Upper lobe of left lung (tissue), 6 donors: ENCODE results near the gene KHK. TPM values are rescaled to one million over a fixed set of nuclear protein-coding genes. Genes with fewer than 3 reads are reported as not detected.
"Not testable (repeated sequence)": the region's sequence is repeated elsewhere in the genome, so short reads cannot be mapped to it uniquely, and the experiment has no call there.

ENCODE experiments used
- ATAC-seq, 2 donors: fragments of 200-7000 bp; cut with Tn5 transposase; one replicate each; pipeline ENCODE4 v1.9.1; 2022; ENCODE audit warnings: mild to moderate bottlenecking in 2 of 2, moderate library complexity in 2 of 2; ENCODE audit not compliant: low FRiP score in 2 of 2
- DNase-seq, 2 donors: peaks; one replicate each; pipeline ENCODE4 v3.0.0-alpha.2; 2019 to 2020
- H3K27ac ChIP-seq, 4 donors: fragments of 200-600 bp; sonication (generic); one replicate each; pipeline ENCODE4 v1.5.1; 2016 to 2019
- H3K27me3 ChIP-seq, 4 donors: fragments of 200-600 bp; sonication (generic); one replicate each; pipeline ENCODE4 v1.5.1; 2017 to 2019
- H3K36me3 ChIP-seq, 4 donors: fragments of 200-600 bp; sonication (generic); one replicate each; pipeline ENCODE4 v1.5.1; 2016 to 2019
- H3K4me1 ChIP-seq, 4 donors: fragments of 200-600 bp; sonication (generic); one replicate each; pipeline ENCODE4 v1.5.1; 2018 to 2019
- H3K4me3 ChIP-seq, 4 donors: fragments of 200-600 bp; sonication (generic); one replicate each; pipeline ENCODE4 v1.5.1; 2017 to 2019; ENCODE audit warnings: mild to moderate bottlenecking in 2 of 4, moderate library complexity in 1 of 4
- H3K9me3 ChIP-seq, 4 donors: fragments of 200-600 bp; sonication (generic); one replicate each; pipeline ENCODE4 v1.5.1; 2018 to 2019
- EP300 ChIP-seq, 4 donors: sonication (generic); formaldehyde crosslinking; IDR thresholded peaks; one replicate each; pipeline ENCODE4 v1.5.1; 2017; ENCODE audit warnings: antibody characterized with exemption in 4 of 4, control low read depth in 2 of 4
- POLR2A ChIP-seq, 4 donors: fragments of 450-650 bp; IDR thresholded peaks; one replicate each; pipeline ENCODE4 v1.5.1; 2016 to 2017; ENCODE audit warnings: antibody characterized with exemption in 4 of 4, mild to moderate bottlenecking in 2 of 4
- POLR2AphosphoS5 ChIP-seq, 2 donors: sonication (generic); formaldehyde crosslinking; IDR thresholded peaks; one replicate each; pipeline ENCODE4 v1.5.1; 2017; ENCODE audit warnings: antibody characterized with exemption in 2 of 2
- WGBS, 2 donors: methylation state at CpG; one replicate each; pipeline ENCODE4 v1.1.5; 2017 to 2018; 5-methylcytosine and 5-hydroxymethylcytosine counted together
- total RNA-seq, 6 donors: library from RNA; depleted of rRNA in 4 of 6; stranded (reverse); fragments of >200 nt in 4 of 6; gene quantifications; one replicate each; pipeline versions ENCODE4 v1.1.0 to v1.2.1, GENCODE V29; 2016 to 2021
- TF ChIP-seq, protein P1 (sequence below), 6 experiments: fragments of 450-650 bp in 4 of 6; fragments of 200-600 bp in 2 of 6; sonication (generic) in 2 of 6; IDR thresholded peaks; one replicate each; pipeline ENCODE4 v1.5.1; 2016 to 2019; ENCODE audit warnings: antibody characterized with exemption in 6 of 6
- donor health status: DM: no; HTN: no; CAD: no; lungs with moderate emphysema.
- donor health status: DM: no; HTN: yes; CAD: no; lungs with severe emphysema.

KHK gene
- total RNA-seq, 6 donors from 2014 or later, result 2.4 to 10.4 (median 6.3) TPM

DNA sequence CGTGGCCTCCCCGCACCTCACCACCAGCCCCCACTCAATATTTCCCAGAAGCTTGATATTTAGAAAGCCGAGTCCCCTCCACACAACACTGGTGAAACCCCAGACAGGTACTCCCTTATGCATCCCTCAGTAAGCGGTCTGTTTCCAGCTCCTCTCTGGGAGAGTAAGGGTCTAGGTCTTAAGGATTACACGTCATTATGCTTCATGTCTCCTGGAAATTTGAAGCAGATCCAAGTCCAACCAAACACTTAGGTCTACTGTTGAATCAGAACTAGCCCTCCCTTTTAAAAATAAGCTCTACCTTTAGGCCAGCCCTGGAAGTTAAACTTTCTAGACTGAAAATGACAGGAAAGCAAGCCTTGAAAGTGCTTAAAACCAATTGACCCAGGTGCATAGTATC, 13.7 kb upstream of the KHK start:
- peaks cover 43 to 52% (median 47%) of the 10 kb centered on the region in 4 donors for H3K4me1 ChIP-seq
- peaks cover 0 to 17% (median 11%) of the 10 kb centered on the region in 4 donors for H3K36me3 ChIP-seq
- 78 to 81% methylated on average over 5 of the region's 5 CpGs for WGBS, 2 donors
- no peak for DNase-seq
- H3K4me3 ChIP-seq, result no peak overlapping the region
- peak overlapping the region in 3 of 4 donors; percentile 92 to 96 (median 94) for H3K27ac ChIP-seq
- H3K9me3 ChIP-seq, result no peaks in the 10 kb centered on the region
- H3K27me3 ChIP-seq, result no peaks in the 10 kb centered on the region
- no peak for ATAC-seq
- TF ChIP-seq POLR2A (IDR thresholded peaks at IDR 0.05) (no peak), EP300 (IDR thresholded peaks at IDR 0.05) (no peak), POLR2AphosphoS5 (IDR thresholded peaks at IDR 0.05) (no peak)
- TF ChIP-seq, protein P1, sequence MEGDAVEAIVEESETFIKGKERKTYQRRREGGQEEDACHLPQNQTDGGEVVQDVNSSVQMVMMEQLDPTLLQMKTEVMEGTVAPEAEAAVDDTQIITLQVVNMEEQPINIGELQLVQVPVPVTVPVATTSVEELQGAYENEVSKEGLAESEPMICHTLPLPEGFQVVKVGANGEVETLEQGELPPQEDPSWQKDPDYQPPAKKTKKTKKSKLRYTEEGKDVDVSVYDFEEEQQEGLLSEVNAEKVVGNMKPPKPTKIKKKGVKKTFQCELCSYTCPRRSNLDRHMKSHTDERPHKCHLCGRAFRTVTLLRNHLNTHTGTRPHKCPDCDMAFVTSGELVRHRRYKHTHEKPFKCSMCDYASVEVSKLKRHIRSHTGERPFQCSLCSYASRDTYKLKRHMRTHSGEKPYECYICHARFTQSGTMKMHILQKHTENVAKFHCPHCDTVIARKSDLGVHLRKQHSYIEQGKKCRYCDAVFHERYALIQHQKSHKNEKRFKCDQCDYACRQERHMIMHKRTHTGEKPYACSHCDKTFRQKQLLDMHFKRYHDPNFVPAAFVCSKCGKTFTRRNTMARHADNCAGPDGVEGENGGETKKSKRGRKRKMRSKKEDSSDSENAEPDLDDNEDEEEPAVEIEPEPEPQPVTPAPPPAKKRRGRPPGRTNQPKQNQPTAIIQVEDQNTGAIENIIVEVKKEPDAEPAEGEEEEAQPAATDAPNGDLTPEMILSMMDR (IDR thresholded peaks at IDR 0.05), result no peak

DNA sequence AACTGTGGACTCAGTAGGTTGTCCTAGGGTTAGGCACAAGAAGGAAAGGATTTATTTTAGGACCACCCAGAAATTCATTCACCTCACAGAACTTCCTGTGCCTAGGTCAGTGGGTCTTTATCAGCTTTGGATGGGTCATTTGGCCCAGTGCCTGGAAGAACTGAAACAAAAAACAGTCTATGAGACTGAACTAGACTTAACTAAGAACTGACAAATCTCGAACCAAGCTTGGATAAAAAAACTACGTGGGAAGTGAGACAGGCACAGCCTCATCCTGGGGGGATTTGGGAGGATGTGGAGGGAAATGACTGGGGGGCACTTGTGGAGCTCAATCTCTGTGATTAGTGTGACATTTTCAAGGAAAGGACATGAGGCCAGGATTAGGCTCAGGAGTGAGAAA, 12.8 kb upstream of the KHK start:
- H3K36me3 ChIP-seq, result peaks cover 0 to 9% (median 7%) of the 10 kb centered on the region in 4 donors
- no peak for DNase-seq
- 42 to 45% methylated on average over 2 of the region's 2 CpGs for WGBS, 2 donors
- no peak for ATAC-seq
- TF ChIP-seq, protein P1 (IDR thresholded peaks at IDR 0.05), result no peak
- TF ChIP-seq POLR2A (IDR thresholded peaks at IDR 0.05) (no peak), EP300 (IDR thresholded peaks at IDR 0.05) (no peak), POLR2AphosphoS5 (IDR thresholded peaks at IDR 0.05) (no peak)
- H3K4me3 ChIP-seq, result no peak overlapping the region
- peak overlapping the region; percentile 8 to 96 (median 38) for H3K27ac ChIP-seq
- H3K9me3 ChIP-seq, result no peaks in the 10 kb centered on the region
- H3K27me3 ChIP-seq, result no peaks in the 10 kb centered on the region
- H3K4me1 ChIP-seq, result peaks cover 36 to 53% (median 46%) of the 10 kb centered on the region in 4 donors

DNA sequence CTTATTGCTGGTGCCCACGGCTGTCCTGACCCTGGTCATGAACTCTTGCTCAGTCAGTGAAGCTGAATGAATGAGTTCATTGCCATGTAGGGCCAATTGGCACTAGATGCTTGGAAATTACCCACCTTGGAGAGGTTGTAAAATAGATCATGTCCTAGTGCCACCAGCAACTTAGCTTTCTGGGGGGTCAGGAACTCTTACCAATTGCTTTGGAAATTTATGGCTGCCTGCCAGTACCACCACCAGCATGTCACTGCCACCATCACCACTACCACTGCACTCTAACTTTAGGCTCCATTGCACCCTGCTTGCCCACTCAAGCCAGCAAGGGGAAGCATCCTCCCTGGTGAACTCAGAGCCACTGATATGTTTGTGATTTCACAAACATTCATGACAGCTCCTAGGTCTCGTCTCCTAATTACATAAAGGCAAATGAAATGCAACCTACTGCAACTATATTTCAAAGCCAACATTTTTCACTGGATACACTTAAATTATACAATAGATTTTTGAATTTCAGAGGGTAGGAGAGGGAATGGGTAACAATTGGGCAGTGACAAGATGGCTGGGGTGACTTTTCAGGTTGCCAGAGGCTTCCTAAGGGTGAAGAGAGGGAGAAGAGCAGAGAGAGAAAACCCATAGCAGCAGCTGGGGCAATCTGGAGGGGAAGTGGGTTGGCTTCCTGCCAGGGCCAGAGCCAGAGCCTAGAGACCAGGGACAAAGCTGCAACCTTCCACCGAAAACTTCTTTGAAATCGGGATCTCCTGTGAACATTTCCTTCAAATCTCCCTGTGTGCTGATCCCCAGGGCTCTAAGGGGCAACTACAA, 11.6 kb upstream of the KHK start:
- DNase-seq, result peak in 1 of 2 donors; percentile 63
- Histone ChIP-seq H3K9me3 (no peaks in the 10 kb centered on the region), H3K4me1 (peaks cover 24 to 42% (median 36%) of the 10 kb centered on the region in 4 donors), H3K27me3 (no peaks in the 10 kb centered on the region), H3K36me3 (peaks cover 0 to under 1% (median 0%) of the 10 kb centered on the region in 4 donors), H3K27ac (peak overlapping the region; percentile 19 to 96 (median 48)), H3K4me3 (no peak overlapping the region)
- ATAC-seq, result no peak
- 46 to 60% methylated on average over 4 of the region's 4 CpGs for WGBS, 2 donors
- TF ChIP-seq, protein P1 (IDR thresholded peaks at IDR 0.05), result no peak
- no peak for TF ChIP-seq POLR2AphosphoS5 (IDR thresholded peaks at IDR 0.05)
- no peak for TF ChIP-seq POLR2A (IDR thresholded peaks at IDR 0.05)
- no peak for TF ChIP-seq EP300 (IDR thresholded peaks at IDR 0.05)

DNA sequence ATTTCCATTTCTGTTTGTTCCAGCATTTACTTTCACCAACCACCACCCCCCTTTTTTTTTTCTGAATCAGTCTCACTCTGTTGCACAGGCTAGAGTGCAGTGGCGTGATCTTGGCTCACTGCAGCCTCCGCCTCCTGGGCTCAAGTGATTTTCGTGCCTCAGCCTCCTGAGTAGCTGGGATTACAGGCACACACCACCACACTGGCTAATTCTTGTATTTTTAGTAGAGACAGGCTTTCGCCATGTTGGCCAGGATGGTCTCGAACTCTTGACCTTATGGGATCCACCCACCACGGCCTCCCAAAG, 11.1 kb upstream of the KHK start:
- WGBS, 2 donors, result 61 to 77% methylated on average over 6 of the region's 6 CpGs
- H3K4me3 ChIP-seq, result not testable (repeated sequence)

DNA sequence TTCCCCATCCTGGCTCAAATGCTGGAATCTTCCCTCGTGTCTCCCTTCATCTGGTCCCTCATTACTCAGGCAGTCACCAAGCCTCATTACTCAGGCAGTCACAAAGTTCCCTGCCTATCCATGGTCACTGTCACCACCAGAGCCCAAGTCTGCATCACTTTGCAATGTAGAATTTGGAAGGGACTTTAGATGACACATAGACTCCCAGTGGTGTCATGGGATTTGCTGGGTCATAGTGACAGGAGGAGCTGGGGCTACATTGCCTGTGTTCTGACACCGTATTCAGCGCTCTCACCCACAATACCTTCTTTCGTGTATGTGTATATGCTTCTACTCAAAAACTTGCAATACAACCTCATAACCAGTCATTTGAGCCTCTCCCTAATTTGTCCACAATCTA, 10.2 kb upstream of the KHK start:
- WGBS, 2 donors, result 77 to 79% methylated on average over 4 of the region's 4 CpGs
- Histone ChIP-seq H3K4me1 (peaks cover 24 to 37% (median 32%) of the 10 kb centered on the region in 4 donors), H3K27me3 (no peaks in the 10 kb centered on the region), H3K27ac (peak overlapping the region in 2 of 4 donors; percentile 39 to 96), H3K36me3 (no peaks in the 10 kb centered on the region), H3K4me3 (no peak overlapping the region), H3K9me3 (no peaks in the 10 kb centered on the region)
- TF ChIP-seq, protein P1 (IDR thresholded peaks at IDR 0.05), result no peak
- no peak for TF ChIP-seq EP300 (IDR thresholded peaks at IDR 0.05)
- no peak for TF ChIP-seq POLR2A (IDR thresholded peaks at IDR 0.05)
- TF ChIP-seq POLR2AphosphoS5 (IDR thresholded peaks at IDR 0.05), result no peak
- no peak for ATAC-seq
- DNase-seq, result no peak

More for the DNA sequence above, 11.1 kb upstream of the KHK start:
- DNase-seq, H3K9me3 ChIP-seq, H3K36me3 ChIP-seq, H3K27me3 ChIP-seq, ATAC-seq: not testable (repeated sequence)
- peak overlapping the region; percentile 19 to 96 (median 48) for H3K27ac ChIP-seq
- H3K4me1 ChIP-seq, result peaks cover 24 to 36% (median 32%) of the 10 kb centered on the region in 4 donors
